NK-92 (cell line): ENCODE results near the gene SMCHD1.

Experiments
- DNase-seq: peaks from one replicate; lab custom pipeline; 2025; ENCODE audit not compliant: unreplicated experiment; lab: John Stamatoyannopoulos, UW

SMCHD1 gene

DNA sequence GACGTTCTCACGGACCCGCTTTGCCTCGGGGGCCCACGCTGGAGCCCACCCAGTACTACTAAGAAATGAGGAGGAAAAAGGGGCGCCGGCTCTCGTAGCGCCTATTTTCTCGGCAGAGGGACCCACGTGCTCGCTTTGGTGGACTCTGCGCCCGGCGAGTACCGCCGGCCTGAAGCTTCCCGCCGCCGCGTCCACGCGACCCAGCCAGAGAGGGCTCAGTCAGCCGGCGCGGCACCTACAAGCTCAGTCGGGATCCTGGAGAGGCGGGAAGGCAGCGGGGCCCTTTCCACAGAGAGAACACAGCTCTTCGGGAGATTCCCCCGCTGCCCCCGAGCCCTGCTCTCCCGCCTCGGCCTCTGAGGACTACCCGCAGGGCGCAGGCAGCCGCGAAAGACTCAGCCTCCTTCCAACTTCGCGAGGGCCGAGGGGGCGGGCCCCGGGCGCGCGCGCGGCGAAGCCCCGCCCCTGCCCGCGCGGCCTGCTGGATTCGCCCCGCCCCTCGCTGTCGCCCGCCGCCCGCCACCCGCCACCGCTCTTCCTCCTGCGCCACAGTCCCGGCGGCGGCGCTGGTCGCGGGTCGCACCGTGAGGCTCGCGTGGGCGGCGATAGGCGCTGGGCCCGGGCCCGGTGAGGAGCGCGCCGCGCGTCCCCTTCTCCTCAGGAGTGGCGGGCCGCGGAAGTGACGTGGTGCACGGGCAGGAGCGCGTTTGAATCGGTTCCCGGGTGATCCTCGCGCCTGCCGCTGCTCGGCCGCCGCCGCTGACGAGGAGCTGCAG lies at the start of gene SMCHD1:
Gene SMCHD1 (plus strand): TSS at position 549 of the 776 bp plus-strand sequence. CDS start 350 bp downstream, outside the sequence.
- DNase-seq = no peak

DNA sequence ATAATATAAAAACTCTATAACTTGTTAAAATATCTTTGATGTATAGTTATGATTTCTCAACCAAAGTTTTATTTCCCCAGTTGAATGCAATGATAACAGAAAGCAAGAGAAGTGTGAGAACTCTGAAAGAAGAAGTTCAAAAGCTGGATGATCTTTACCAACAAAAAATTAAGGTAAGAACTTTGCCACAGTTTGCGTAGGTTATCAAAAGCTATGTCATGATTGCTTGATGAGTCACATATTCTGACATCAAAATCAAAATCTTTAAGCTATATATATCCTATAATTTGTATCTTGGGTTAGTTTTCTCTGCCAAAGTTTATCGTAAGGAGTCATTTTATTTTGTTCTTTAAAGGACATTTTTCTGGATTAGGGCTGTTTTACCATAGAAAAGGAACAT lies 49.2 kb upstream of the SMCHD1 start:
- DNase-seq = no peak

DNA sequence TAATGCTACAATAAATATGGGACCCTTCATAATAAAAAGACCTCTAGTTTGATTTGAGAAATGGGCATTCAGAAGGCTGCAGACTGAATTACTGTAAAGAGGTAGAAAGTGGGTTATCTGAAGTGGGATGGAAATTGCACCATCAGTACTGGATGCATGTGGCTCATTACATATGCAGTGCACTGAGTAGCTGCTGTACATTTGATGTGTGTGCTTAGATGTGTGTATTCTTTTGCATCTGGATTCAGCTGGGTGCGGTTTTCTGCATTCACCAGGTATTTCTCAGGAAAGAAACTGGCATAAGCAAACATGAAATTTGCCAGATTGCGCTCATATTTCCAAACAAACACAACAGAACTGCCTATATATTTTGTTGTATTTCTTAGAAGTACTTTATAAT lies 45.9 kb upstream of the SMCHD1 start:
- DNase-seq = no peak

- DNase-seq = no peak
These were observed 45.0 kb upstream of the SMCHD1 start for GRCh38 chr18:2610549-2610948.

DNA sequence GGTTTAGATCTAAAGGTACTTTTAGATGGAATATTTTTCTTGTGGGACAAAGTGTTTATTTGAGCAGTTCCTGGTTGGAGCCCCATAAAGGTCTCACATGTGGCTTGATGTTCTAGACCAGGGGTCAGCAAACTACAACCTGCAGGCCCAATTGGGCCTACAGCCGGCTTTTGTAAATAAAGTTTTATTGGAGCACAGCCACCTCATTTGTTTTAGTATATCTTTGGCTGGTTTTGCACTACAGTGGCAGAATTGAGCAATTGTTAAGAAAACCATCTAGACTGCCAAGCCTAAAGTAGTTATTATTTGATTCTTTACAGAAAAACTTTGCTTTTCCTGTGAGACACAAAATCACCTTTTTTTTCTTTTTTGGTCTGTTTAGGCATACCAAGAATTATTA lies 42.5 kb upstream of the SMCHD1 start:
- no peak for DNase-seq

GRCh38 chr18:2617401-2617998 lies 38.0 kb upstream of the SMCHD1 start:
- DNase-seq = no peak

- DNase-seq = no peak
These were observed 37.5 kb upstream of the SMCHD1 start for GRCh38 chr18:2618009-2618408.

GRCh38 chr18:2625217-2625616 lies 30.3 kb upstream of the SMCHD1 start:
- no peak for DNase-seq

DNA sequence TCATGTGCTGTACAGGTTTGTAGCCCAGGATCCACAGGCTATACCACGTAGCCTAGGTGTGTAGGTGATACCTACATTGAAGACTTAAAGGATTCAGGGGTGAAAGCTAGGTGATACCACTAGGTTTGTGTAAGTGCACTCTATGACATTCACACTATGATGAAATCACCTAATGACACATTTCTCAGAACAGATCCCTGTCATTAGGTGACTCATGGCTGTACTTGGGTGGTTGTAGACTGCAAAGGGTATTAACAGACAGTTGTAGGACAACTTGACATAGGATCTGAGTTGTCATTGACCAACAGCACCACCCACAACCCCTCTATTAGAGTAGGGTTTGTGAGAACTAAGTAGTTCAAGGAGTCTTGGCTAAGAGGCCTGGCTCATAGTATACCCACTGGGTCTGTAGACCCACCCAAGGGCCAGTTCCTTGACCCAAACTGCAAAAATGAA lies 27.7 kb upstream of the SMCHD1 start:
- no peak for DNase-seq

- DNase-seq = no peak
These were observed 26.5 kb upstream of the SMCHD1 start for GRCh38 chr18:2629003-2629402.

DNA sequence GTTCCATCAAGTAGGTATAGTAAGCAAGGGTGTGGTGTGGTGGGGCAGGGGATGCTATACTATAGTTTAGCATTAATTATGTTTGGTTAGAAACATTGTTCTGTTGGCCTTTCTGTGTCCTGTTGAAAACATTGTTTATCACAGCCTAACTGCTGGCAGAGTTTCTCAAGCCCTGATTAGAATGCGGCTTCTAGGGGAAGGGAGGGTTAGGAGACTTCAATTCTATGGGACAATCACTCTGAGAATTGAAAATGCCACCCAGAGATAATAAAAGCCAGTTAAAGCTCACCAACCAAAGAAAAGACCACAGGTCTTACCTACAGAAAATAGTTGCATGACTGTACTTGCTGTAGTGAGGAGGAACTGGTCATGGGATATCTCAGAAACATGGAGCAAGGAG lies 19.9 kb upstream of the SMCHD1 start:
- DNase-seq = no peak

DNA sequence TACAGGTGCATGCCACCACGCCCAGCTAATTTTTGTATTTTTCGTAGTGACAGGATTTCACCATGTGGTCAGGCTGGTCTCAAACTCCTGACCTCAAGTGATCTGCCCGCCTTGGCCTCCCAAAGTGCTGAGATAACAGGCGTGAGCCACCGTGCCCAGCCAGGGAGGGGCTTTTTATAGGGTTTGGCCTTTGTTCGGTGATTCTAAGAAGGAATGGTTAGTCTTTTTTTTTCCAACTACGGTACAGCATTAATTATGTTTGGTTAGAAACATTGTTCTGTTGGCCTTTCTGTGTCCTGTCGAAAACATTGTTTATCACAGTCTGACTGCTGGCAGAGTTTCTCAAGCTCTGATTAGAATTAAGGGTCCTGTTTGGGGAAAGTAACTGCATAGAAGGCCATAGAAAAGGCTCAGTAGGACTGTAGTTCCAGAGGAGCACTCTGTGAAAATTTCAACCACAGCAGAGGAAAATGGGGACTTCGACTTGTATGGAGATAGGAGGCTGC lies 19.3 kb upstream of the SMCHD1 start:
- no peak for DNase-seq

GRCh38 chr18:2641638-2642037 lies 13.9 kb upstream of the SMCHD1 start:
- DNase-seq = no peak

GRCh38 chr18:2642771-2643170 lies 12.8 kb upstream of the SMCHD1 start:
- DNase-seq = no peak

GRCh38 chr18:2644535-2644934 lies 11.0 kb upstream of the SMCHD1 start:
- DNase-seq = no peak

DNA sequence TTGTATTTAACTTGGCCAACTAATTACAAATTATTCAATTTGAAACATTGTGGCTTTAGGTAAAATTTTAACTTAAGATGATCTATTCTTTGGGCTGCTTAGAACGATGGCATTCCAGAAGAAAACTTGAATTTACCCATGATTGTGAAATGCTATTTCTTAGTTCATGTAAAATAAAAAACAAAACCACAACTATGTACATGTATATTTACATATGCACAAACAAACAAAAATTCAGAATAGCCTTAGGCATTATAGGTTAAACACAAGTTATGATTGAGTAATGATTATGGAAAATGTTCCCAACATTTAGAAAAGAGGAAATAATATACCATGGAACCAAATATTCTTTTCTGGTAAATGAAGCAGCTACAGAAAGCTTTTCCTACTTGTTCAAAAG lies 3.5 kb upstream of the SMCHD1 start:
- DNase-seq = no peak

- DNase-seq = no peak
These were observed 2.1 kb upstream of the SMCHD1 start for GRCh38 chr18:2653467-2653866.

DNA sequence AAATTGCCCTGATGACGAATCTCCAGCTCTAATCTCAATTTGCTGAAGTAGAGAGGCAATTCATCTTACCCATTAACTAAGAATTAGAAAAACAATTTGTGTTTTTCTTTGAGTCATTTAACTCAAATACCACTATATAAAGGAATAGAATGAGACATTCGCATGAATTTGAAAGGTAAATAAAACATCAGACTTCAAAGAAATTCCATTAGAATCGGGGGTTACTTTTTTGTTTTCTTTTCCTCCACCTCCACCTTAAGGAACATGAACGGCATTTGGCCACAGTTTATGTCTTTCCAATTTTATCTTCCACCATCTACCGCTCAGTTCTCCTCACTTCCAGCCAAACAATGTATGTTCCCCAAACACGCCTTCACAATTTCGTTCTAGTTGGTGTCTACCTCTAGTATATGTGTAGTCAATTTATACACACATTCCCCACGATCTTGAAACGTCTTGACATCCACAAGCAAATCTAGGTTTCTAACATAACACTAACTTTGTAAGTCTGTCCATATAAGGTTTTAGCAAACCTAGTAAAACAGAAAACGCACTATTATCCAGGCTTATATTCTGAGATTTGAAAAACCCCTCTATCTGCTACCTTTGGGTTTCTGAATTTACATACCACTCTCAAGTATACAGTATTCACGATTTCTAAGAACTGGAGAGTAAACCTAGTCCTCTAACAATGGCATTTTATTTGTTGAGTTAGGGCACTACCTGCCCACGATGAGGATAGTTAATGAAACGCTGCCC lies 1.2 kb upstream of the SMCHD1 start:
- DNase-seq = no peak

- no peak for DNase-seq
These were observed 673 bp upstream of the SMCHD1 start for GRCh38 chr18:2654928-2655177.

- no peak for DNase-seq
These were observed 369 bp downstream of the SMCHD1 start for GRCh38 chr18:2655954-2656236.

DNA sequence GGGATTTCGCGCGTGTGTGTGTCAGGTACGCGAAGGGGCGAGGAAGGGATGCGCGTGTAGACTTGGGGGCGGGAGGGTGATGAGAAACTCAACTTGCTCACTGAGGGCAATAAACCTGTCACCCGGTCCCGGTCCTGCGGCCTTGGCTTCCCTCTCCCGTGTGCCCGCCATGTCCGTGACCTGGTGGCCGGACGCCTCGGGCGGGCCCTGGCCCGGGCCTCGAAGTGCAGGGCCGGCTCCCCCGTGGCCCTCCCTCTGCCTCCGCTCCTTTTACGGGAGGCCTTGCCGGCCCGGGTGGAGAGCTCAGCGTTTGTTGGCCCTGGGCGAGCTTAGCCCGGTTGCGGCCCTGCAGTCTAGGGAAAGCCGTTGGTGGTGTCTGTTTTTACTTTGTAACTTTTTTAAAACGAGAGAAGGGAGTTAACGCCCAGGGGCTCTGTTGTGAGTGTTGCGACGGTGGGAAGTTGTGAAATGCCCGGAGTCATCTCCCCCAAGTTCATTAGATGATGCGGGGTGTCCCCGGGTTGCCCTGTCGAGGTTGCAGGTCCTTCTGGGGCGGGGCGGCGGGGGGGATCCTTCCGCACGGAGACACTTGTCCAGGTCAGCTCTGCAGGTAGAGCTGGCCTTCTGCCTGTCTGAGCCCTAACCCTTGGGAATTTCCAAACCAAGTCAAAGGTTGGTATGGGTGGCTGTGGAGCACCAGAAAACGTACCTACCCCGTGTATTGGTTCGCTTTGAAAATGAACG lies 883 bp downstream of the SMCHD1 start:
- no peak for DNase-seq
